RKO (cell line): ENCODE results near the gene TBCCD1.

Experiments
- DNase-seq: peaks from one replicate; pipeline ENCODE4 v3.0.0-alpha.2; 2016; ENCODE audit warnings: low spot score

TBCCD1 gene

DNA sequence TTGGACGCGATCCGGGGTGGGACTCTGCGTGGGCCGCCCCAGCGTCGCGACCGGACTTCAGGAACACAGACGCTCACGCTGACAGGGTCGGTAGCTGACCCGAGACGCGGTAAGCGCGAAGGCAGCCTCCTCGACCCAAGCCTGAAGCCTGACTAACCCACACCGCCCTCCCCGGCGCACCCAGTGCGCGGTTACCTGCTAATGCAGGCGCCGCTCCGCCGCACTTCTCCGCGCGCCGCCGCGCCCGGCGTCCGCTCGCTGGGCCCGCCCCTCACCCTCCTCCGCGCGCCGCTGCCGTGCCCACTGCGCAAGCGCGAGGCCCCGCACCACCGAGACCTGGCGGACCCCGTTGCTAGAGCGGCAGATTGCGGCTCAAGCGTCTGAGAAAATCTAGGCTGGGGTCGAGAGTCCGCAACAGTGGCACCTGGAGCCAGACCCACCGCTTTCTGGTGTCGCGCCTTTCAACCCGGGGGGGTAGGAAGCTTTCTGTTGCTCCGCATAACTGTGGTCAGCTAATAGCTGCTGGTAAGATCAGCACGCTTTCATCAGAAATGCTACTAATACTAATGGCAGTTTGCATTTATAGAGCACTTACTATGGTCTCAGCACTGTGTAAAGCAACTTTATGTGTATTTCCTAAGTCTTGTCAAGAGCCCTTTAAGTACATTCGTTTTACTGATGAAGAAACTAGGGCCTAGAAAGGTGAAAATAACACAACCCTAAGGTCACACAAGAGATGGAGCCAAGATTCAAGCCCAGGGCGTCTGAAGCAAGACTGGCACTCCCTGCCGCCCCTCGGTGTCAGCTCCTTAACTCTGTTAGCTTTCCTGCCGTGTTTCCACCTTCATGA is at the start of gene TBCCD1:
TBCCD1 (minus strand) TSS at position 268 of the 850 bp plus-strand sequence. CDS start 3,010 bp downstream, outside the sequence.
- peak; percentile 90 for DNase-seq

- DNase-seq, result no peak
Measured at GRCh38 chr3:186616299-186616617, 49.1 kb upstream of the TBCCD1 start.

DNA sequence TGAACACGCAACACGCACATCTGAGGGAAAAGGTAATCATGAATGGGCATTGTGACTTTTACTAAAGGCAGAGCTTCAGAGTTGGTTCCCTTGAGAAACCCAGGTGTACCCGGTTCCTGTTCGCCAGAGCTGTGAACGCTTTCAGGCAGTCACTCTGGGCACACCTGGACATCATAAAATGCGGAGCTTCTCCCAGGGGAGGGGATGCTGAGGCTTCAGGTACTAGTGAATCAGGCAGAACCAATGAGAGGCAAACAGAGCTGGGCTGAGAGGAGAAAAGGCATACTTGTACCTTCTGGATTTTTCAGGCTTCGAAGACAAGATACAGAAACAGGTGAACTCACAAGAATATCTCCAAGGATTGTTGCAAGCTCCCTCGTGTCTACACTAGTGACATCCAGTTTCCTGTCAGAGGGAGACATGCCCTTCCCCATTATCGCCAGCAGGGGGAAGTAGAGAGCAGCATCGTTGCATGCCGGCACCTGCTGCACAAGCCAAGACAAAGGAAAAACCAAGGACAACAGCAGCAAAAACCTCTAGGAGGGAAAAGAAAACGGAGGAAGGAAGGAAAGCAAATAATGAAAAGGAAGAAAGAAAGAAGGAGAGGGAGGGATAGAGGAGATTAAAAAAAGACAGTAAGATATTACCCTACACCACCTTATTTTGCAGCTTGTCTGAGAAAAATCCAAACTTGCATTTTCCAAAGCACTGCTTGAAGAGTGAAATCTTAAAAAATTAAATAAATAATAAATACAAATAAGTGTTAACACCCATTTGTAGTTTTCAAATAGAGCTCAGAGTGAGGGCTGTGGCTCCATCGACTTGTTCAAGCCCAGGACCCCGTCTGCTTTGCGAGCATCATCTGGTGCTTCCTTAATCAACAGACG is 47.7 kb upstream of the TBCCD1 start:
- peak; percentile 73 for DNase-seq

DNA sequence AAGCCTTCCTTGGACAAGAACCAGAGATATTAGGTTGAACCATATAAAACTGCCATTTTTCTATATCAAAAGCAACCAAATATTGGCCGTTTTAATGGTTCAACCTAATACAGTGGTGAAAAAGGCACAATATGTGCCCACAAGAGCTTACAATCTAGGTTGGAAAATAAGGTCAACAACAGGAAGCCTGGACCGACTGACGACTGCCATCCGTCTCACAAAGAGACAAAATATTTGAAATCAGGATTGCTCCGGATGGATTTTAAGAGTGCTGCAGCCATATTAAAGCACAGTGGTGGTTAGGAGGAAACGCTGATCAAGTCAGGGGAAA is 47.1 kb upstream of the TBCCD1 start:
- no peak for DNase-seq

DNA sequence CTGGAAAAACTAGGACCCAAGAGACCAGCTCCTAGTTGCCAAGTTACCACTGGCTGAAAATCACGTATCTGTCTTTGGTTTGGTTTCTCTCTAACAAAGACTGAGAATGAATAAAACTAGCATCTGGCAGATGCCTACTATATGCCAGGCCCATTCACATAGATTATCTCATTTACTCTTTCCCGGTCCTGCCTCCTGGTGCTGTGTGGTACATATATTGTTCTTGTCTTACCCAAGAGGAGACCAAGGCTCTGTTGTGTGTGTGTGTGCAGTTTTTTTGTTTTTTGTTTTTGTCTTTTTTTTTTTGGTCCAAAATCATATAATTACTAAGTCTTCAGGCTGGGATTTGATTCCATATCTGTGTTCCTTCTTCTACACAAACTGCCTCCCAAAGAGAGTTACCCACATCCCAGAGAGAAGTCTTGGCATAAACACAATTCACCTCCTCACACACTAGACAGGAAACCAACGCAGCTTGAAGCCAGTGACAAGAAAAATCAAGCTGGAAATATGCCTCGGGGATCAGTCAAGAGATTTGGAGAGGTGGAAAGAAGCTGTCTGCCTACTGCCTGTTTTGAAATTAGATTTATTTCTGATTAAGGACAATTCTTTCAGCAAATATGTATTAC is 46.6 kb upstream of the TBCCD1 start:
- DNase-seq, result no peak

DNA sequence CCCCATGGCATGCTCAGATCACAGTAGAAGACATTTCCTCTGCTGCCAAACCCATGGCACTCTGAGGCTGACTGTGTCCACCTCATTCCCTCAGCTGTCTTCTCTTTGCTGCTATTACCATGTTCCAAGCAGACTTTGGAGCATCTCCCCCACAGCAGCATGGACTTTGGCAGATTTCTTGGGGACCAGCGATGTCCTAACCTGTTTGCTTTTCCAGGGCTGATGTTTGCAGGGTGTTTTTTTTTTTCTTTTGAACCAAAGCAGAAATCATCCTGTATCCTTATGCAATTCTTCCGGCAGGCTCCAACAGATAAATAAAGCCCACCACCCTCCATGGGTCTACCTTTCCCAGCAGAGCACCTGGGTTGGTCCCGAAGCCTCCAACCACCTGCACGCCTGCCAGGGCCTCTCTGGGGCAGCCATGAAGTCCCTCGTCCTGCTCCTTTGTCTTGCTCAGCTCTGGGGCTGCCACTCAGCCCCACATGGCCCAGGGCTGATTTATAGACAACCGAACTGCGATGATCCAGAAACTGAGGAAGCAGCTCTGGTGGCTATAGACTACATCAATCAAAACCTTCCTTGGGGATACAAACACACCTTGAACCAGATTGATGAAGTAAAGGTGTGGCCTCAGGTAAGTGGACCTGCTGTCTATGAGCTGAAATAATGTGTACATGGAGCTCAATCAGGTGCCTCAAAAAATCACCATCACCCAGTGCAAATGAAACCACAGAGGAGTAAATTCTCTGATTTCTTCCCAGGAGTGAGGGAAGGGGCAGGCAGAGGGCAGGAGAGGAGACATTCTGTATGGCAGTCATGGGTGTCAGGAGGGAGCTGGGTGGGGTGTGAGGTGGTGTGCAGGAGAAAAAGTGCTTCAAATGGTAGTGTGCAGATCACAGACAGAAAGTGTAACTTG is 45.8 kb upstream of the TBCCD1 start, which contains the start of gene AHSG:
AHSG (plus strand) TSS at position 340 of the 916 bp plus-strand sequence; CDS start at position 422, 82 bp downstream.
- no peak for DNase-seq

DNA sequence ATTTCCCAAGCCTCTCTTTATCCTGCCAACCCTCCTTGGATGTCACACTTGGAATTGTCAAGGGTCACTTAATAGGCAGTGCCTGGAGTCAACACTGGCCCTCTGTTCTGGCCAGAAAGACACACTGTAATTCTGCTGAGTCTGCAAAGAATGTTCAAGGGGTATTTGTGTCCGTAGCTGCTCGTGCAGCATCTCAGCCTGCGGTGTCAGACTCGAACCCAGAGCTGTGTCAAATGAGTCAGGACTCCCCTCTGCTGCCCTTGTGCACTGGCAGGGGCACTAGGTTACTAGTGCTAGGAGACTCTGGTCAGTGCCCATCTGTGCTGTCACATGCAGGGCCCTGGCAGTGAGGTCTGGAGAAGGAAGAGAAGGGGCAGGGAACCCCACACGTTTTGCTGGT is 44.9 kb upstream of the TBCCD1 start:
- no peak for DNase-seq

DNA sequence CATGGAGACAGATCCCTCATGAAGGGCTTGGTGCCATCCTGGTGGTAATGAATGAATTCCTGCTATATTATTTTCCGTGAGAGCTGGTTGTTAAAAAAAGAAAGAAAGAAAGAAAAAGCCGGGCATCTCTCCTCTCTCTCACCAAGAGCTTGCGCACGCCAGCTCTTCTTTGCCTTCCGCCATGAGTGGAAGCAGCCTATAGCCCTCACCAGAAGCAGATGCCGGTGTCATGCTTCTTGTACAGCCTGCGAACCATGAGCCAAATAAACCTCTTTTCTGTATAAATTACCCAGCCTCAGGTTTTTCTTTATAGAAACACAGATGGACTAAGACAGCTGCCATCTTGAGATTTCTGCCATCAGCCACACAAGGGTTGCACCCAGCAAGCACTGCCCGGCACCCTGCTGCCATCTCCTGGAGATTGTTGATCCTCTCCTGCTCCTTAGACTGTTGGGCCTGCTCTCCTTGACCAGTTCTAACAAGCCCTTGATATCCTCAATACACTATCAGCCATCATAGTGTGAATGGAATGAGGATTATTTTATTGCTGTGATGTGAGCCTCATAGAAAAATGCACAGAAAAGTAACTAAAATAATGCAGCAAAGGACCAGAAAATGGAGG is 42.2 kb upstream of the TBCCD1 start:
- no peak for DNase-seq

GRCh38 chr3:186608624-186609215 is 41.6 kb upstream of the TBCCD1 start:
- DNase-seq, result no peak

GRCh38 chr3:186605561-186606545 is 38.7 kb upstream of the TBCCD1 start:
- DNase-seq, result no peak

DNA sequence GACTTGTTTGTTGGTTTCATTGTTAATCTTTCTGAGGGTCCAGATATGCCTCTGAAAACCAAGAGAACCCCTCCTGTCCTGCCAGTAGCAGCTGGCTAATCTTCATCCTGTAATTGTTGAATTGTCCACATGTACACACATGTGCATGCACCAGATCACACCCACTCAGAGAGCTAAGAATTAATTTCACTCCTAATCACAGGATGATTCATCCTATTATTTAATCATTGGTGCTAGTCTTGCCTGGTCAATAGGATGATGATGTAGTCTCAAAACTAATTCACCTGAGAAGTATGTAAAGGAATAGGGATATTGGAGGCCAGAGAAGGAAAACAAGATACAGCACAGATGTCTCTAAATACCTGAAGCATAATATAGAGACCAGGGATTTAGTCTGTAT is 37.9 kb upstream of the TBCCD1 start:
- DNase-seq, result no peak

GRCh38 chr3:186603159-186603558 is 36.0 kb upstream of the TBCCD1 start:
- no peak for DNase-seq

DNA sequence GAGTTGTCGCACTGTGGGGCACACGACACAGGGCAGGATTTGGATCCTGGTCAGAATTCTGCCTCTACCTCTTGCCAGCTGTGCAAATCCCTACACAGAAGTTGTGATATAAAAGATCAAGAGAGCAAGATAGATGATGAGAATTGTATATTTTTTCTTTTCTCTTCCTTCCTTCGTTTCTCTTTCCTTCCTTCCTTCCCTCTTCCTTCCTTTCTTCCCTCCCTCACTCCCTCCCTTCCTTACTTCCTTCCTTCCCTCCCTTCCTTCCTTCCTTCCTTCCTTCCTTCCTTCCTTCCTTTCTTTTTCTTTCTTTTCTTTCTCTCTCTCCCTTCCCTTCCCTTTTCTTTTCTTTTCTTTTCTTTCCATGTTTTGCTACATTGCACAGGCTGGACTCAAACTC is 33.8 kb upstream of the TBCCD1 start:
- DNase-seq, result no peak

DNA sequence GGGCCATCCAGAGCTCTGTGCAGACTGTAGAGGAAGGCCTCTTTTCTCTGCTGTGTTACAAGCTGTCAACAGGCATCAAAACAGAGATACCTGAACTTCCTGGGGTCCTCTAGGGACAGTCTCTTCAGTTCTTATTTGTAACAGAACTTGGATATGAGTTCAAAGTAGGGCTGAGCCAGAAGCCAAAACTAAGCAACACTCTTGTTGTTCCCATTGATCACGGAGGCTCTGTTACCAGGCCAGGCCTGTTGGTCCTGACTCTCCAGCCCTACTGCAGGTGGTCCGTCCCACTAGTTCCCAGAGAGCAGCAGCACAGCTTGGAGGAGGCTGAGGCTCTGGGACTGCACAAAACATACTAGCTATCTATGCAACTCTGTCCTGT is 32.6 kb upstream of the TBCCD1 start:
- DNase-seq, result no peak

DNA sequence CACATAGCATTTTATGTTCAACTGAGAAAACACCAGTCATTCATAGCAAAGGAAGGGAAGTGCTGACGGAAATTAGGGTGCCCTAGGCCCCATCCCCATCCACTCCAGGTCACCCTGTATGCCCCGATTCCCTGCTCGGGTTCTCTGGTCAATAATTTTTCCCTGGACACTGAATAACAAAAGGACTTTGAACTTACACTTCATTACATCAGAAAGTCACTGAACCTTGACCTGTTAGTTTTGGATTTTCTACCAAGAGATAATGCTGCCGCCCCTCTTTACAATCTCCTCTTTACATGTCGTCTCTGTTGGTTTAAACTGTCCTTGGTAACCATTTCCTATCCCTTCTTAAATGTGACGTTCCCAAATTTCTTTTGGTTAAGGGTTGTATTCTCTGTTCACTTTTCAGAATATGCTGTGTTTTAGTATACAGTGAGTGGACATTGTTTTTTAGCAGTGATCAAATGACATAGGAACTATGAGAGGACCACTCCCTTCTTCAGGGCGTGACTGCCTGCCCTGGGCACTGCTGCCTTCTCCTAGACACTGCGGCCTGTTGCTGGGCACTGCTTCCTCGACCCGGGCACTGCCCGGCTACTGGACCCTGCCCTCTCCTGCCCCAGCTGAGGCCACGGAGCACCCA is 32.1 kb upstream of the TBCCD1 start:
- no peak for DNase-seq

DNA sequence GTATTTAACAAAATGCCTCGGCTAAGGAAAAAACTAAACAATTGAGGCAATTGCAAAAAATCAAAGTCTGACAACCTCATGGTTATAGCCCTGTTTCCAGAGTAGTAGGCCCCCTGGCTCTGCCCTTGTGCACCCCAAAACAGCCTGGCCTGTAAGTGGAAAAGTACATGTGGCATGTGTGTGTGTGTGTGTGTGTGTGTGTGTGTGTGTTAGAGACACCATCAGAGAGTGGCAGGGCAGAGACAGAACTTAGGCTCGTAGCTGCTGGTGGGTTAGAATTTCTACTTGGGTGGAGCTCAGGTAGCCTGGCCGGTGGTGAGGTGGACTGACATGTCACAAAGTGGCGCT is 31.6 kb upstream of the TBCCD1 start:
- no peak for DNase-seq

DNA sequence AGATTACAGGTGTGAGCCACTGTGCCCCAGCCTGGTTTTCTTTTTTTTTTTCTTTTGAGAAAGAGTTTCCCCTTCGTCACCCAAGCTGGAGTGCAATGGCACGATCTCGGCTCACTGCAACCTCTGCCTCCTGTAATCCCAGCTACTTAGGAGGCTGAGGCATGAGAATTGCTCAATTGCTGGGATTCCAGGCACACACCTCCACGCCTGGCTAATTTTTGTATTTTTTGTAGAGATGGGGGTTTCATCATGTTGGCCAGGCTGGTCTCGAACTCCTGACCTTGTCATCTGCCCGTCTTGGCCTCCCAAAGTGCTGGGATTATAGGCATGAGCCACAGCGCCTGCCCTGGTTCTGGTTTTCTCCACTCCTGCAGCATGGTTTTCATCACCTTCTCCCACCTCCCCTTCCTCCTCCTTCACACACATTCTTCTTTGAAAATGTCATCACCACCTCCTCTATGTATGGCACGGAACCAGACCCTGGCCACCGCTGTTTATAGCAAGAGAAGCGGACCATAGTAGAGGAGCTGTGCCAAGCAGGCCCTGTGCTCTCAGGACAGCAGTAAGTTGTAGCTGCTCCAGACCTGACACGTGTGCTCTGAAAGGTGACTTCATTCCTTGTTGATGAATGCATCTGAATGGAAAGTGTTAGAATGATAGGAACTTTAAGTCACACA is 31.1 kb upstream of the TBCCD1 start:
- no peak for DNase-seq

GRCh38 chr3:186596568-186597287 is 29.6 kb upstream of the TBCCD1 start:
- no peak for DNase-seq
